Left forelimb (tissue), 1 donor: ENCODE measurements around the gene GRK1.
A peak's percentile ranks its signal among the peaks of the same experiment; 100 is the strongest.

Source experiments
- DNase-seq: peaks from one replicate; pipeline ENCODE4 v3.0.0-alpha.2; 2018; ENCODE audit warnings: low spot score

GRK1 gene

DNA sequence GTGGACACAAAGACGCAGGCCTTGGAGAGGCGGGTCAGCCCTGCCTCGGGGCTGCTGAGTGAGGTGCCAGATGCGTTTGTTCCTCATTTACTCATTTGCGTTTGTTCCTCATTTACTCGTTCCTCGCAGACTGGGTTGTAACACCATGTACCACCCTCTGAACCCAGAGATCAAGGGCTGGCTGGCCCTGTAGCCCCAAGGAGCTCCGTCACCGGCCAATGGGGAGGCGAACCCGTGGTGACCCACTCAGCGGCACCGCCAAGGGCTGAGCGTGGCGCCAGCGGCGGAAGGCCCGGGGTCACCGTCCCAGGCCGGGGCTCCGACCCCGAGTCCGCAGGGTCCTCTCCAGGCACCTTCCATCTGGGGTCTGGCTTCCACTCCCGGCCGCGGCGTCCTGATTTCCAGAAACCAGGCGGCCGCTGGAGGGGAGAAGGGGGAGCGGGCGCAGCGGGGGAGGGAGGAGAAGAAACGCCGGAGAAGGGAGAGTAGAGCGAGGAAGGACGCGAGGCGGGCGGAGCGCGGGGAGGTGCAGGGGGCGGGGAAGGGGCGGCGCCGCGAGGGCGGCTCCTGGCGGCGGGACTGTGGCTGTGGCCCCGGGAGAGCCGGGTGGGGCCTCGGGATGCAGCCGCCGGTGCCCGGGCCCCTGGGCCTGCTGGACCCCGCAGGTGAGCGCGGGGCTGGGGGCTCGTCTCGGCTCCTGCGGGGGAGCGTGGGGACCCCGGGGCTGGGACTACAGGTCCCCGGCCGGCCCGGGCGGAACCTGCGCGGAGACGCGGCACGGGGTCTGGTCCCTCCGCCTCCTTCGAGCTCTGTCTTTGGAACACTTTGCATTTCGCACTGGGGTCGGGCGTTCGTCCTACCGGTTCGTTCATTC is 91.9 kb downstream of the GRK1 start, which contains the start of gene TMEM255B:
Gene TMEM255B (plus strand): TSS at position 576 of the 874 bp plus-strand sequence. CDS start 44 bp downstream, at position 620.
- DNase-seq, result peak; percentile 86

DNA sequence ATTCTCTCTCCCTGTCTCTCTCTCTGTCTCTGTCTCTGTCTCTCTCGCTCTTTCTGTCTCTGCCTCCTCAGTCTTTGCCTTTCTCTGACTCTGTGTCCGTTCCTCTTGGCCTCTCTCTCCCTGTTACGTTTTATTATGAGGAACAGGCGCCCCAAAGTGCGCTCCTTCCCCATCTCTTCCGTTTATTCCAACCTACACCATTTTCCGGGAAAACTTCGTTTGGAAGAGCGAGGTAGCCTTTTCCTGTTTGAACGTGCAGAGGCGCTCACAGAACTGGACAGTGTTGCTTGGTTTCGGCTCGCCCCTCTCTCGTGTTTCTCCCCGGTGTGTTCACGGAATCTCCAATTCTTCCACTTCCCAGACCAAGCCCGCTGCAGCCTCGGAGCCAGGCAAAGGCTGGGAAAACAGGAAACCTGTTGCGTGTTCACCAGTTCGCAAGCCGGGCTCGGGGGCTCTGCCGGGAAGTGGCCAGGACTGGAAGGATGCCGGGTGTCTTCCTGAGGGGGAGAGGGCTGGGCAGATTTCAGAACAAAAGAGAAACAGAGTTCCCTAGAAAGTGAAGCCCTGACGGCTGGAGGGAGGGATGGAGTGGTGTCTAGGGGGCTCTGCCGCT is 92.6 kb downstream of the GRK1 start:
- DNase-seq, result no peak

DNA sequence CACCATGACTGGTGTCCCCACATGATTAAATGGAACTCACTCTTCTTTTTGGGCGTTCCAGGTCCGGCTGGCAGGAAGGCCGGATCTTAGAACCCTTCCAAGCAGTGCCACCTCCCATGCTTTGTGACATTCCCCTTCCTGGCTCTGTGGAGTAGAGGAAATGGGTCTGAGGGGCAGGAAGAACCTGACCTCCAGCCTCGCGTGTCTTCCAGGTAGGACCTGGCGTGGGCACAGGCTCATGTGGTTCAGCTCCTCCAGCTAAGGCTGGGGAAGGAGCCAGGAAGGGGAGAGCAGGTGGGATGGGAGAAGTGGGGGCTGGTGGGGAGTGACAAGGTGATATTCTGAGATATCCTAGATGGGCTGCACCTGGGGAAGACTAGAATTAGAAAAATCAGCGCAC is 94.1 kb downstream of the GRK1 start:
- DNase-seq, result no peak

DNA sequence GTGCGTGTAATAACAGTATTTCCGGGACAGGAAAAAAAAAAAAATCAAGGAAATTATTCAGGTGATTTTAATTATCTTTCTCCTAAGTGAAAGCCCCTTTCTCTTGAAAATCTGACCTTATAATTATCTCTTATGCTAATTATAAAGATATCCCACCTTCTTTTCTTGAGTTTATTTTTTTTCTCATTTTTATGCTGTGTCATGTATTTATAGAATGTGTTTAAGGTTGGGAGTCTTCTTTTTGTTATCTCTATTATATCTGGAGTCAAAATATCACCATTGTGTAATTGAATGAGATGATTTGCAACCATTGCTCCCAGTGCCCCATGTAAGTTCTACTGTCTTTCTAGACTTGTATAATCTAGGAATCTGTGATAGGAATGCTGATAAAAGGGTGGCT is 95.1 kb downstream of the GRK1 start:
- DNase-seq, result no peak

DNA sequence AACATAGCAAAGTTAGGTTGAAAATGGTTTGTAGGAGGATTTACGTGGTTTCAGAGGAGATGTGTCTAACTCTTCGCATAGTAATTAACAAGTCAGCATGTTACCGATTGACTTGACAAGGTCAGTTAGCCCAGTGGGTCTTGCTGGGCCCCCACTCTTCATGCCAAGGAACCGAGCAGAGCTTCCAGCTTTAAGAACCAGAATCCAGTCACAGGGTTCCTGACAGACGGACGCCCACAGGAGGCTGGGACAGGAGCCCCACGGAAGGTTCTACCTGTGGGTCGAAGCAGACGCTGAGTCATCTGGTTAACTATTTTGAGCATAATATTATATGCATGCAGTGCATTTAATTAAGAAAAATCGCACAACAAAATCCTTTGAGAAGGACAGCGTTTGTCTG is 95.5 kb downstream of the GRK1 start:
- DNase-seq, result no peak

DNA sequence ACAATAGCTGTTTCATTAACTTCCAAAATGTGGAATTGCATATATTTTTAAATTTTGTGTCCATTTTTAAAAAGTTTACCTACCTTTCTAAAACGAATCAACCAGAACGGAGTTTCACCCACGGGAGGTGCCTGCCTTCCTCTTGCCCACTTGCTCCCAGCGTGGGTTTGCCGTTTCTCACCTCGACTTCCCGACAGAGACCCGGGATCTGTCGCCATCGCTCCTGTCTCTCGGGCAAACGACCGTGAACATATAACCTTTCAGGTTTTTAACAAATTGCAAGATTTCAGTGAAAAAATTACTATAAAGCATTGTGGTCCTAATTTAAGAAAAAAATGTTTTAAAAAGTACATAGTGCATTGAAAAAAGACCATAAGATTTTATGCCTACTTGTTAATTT is 96.2 kb downstream of the GRK1 start:
- DNase-seq, result no peak

DNA sequence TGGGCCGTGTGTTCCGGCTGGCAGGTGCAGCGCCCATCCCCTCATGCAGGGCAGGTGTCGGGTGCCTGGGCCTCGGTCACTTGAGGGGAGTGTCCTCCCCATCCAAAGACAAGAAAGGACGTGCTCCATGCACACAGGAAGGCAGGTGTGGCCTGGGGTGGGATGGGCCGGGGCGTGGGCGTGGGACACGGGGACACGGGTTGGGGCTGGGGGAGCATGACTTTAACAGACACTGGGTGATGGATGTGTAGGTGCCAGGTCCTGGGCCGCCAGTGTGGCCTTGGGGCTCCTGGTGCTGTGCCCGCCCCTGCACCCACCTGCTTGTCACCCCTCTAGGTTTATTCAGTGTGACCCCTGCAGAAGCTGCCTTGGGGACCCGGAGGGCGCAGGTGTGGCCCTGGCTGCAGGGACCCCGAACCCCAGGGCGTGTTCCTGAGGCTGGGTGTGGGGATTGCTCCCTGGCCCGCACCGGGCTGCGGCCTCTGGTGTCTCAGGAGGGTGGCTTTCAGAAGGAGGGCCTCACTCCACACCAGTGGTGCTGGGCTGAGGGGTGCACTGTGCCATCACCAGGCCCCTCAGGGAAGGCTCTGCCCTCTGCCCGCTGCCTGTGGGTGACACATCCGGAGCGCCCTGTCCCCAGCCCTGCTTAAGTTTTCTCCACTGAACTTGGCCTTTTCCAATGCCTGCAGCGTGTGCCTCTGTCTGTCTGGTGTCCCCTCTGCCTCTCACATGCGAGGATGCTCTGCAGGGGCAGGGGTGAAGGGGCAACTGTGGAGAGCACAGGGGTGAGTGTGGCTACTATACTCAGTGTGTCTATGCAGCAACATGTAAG is 97.2 kb downstream of the GRK1 start:
- DNase-seq, result no peak

DNA sequence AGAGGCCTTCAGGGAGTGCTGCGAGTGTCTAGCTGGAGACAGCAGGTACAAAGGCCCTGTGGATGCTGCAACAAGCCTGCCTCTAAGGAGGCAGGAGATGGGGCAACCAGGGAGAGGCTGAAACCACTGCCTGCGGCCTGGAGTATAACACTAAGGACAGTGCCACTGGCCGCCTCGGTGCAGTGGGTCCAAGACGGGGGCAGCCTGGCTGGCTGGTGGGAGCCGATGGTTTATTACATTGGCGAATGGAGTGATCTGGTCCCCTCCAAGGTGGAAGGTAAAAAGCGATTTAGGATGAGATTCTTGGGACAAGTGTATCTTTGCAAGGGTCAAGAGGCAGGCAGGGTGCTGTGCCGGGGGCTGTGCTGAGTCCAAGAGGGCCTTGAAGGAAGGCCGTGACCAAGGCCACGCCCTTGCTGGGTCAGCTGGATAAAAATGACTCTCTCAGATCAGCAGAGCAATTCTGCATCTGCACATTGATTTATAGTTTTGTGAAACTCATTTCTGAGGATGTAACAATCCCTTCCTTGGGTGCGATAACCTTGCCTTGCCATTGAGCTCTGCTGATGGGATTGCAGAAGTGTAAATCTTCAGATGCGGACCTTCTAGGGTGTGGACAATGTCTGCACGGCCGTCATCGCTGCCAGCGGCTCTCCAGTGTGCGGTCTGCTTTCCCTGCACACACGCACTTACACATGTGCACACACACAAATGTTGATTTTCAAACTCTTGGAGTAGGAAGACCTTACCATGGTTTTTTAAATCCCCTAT is 98.0 kb downstream of the GRK1 start:
- DNase-seq, result no peak

DNA sequence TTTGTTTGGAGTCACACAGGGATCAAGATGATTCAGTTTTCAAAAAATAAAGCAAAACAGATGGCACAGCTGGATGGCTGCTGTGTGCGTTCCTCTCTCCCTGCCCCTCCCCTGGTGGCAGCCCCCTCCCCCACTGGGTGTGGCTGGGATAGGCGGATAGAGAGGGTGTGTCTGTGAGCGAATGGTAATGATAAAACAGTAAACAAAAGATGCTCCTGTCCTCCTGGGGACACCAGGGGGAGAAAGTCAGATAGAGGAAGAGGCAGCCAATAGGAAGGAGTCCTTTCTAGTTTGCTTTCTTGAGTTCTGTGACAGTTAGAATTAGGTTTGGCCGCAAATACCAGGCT is 98.5 kb downstream of the GRK1 start:
- no peak for DNase-seq

DNA sequence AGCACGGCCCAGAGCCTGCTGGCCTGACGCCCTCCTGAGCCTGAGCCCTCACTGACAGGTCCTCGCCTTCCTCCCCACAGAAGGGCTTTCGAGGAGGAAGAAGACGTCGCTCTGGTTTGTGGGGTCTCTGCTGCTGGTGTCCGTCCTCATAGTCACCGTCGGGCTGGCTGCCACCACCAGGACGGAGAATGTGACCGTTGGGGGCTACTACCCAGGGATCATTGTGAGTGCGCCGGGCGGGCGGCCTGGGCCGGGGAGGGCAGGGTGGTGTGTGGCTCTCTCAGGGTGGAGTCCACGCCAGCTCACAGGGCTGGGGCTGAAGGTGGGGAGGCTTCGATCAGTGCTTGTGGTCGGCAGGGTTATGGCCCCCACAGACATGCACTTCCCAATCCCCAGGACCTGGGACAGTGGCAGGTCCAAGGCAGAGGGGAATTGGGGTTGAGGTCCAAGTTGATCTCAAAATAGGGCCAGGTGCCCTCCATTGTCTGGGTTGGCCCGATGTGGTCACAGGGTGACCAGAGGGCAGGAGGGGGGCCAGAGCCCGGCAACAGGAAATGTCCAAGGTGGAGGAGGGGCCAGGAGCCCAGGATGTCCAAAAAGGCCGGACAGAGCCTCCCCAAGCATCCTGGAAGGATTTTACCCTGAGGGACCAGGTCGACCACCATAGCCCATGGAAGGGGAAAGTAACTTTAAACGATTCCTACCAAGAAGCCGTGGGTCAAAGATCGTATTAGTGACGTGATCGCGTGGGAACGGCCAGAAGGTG is 99.2 kb downstream of the GRK1 start:
- no peak for DNase-seq

DNA sequence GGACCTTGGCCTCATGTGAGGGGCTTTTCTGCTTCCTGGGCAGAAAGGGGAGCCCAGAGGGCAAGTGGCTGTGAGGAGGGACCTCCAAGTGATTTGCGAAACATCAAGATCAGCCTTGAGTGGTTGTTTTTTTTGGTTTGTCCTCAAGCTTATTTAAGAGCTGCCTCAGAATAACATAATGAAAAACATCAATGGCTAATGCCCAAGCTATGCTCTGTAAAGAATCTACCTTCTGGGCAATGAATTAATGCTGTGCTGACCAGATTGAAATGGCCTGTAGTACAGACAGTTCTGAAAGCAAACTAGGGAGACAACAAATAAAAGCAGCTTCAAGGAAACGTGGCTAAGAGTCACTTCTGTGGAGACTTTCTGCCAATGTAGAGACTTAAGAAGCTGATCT is 100.3 kb downstream of the GRK1 start:
- DNase-seq, result no peak

DNA sequence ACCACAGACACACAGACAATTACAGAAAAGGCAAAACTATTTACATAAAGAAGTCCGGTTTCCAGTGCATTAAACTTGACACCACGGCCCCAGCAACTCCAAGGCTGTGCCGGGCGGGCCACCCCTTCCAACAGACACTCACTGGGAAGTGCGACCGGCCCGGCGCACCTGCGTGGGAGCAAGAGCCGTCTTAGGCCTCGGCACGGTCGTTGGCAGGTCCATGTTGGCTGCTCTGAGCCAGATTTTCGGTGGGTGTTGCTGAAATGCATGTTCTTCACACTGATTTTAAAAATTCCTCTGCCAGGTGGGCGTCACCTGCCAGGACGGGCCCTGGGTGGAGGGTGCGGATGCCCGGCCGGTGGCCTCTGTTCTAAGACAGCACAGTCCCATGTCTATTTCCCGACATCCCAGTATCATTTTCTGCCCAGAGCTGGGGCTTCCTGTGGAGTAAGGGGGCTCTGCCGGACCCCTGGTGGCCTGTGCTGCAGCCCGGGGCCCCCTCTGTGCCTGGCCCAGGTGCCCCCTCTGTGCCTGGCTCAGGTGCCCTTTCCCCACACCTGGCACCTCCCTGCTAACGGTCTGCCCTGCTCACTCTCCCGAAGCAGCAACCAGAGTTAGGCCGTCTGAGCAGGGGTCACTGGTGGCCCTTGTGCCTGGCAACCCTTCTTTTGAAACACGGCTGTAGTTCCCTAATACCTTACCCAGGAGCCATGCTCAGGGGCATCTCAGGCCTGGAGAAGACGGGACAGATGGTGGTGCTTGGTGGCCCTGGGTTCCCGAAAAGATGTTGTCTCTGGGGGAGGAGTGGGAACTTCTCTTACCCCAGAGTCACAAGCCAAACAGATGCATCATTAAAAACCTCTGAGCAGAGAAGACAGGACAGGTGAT is 101.2 kb downstream of the GRK1 start:
- no peak for DNase-seq

DNA sequence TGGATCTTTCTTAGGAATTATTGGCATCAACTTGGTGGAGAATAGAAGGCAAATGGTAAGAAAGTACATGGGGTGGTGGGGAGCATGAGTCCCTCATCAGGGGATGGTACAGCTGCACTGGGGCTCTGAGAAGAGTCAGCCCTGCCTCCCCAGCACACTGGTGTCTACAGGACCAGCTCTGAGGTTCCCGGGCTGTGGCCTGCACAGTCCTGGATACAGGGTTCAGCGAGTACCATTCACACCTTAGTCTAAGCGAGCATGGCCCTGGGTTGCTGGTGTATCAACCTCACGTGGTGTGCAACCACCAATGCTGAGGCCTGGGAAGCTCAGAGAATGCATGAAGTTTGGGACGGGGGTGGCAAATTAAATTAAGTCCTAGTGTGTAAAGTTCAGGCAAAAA is 102.1 kb downstream of the GRK1 start:
- no peak for DNase-seq

DNA sequence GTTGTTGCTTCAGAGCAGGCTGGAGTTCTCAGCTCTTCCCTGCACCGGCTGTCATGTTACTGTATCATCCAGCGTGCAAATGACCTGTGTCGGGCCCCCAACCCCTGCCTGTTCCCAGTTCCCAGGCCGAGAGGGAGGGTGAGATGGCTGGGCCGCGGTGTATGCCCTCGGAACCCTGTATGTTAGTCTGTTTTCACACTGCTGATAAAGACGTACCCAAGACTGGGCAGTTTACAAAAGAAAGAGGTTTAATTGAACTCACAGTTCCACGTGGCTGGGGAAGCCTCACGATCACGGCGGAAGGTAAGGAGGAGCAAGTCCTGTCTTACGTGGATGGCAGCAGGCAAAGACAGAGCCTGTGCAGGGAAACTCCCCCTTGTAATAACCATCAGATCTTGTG is 102.9 kb downstream of the GRK1 start:
- DNase-seq, result no peak

DNA sequence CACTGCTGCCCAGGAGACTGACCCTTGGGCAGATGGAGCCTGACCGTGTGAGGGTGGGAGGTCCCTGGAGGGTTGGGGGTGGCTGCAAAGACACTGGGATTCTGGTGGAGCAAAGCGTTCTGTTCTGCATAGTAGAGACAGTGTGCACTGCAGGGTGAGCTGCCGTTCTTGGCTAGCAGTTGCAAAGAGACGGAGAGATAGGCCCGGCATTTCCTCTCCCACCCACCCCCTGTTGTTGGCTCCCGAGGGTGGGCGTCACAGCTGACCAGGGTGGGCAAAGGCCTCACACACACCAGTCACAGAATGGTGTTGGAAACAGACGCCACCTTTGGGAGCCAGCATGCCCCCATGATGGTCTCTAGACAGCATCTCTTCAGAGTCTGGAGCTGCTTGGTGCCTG is 103.4 kb downstream of the GRK1 start:
- no peak for DNase-seq

DNA sequence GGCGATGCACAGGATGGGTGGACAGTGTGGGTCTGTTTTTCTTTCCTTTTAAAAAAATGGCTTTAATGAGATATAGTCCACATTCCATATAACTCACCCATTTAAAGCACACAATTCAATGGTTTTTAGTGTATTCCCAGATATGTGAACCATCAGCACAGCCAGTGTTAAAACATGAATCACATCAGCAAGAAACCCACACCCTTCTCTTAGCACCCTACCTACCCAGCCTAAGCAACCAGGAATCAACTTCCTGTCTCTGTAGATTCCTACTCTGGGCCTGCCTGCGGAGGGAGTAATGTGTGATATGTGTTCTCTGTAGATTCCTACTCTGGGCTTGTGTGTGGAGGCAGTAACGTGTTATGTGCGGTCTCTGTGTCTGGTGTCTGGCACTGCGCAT is 103.9 kb downstream of the GRK1 start:
- no peak for DNase-seq

DNA sequence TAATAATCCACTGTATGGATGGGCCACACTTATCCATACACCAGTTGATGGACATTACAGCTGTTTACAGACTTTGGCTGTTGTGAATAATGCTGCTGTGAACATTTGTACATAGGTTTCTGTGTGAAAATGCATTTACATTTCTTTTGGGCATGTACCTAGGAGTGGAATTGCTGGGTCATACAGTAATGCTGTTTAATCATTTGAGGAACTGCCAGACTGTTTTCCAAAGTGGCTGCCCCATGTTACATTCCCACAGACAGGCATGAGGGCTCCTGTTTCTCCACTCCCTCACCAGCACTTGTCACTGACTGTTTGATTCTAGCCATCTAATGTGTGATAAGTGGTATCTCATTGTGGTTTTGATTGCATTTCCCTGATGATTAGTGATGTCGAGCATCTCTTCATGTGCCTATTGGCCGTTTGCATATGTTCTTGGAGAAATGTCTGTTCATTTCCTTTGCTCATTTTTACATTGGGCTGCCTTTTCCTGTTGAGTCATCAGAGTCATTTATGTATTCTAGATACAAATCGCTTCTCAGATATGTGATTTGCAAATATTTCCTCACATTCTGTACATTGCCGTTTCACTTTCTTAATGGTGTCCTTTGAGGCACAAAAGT is 104.8 kb downstream of the GRK1 start:
- DNase-seq, result no peak

DNA sequence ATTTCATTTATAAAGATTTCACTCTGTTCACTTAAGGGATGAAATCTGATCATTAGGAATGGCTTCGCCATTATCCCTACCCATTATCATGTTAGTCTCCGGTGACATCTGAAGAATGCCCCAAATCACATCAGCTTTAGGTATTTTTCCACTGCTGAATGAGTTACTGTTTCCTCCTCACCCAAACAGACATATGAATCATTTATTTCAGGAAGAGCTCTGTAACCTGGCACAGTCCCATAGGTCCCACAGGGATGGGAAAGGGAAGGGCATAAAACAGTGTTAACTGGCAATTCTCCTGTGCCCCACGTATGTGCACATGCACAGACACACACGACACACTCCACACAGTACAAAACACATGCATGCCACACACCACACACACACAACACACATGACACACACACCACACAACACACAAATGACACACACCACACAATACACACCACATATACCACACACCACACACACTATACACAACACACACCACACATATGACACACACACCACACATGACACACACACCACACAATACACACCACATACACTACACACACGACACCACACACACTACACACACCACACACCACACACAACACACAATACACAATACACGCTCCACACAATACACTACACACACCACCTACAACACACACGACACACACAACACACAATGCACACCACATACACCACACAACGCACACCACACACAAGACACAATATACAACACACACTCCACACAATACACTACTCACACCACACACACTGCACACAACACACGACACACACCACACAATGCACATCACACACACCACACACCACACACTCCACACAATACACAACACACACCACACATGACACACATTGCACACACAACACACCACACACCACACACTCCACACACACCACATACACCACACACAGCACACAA is 107.4 kb downstream of the GRK1 start:
- DNase-seq, result no peak
